PFSK-1 (cell line): Measurements from ENCODE around the gene SNX3.

ENCODE experiments used
- FOXP2 ChIP-seq: optimal IDR thresholded peaks from 2 replicates; pipeline ENCODE3; 2011; ENCODE audit warnings: borderline replicate concordance, control low read depth, inconsistent platforms; ENCODE audit not compliant: insufficient read depth; ENCODE audit errors: extremely low read length, extremely low read depth
- POLR2AphosphoS5 ChIP-seq: IDR thresholded peaks from 2 replicates; pipeline ENCODE4 v1.6.1; 2012; ENCODE audit warnings: low read depth, mild to moderate bottlenecking, control low read depth, low read length, moderate library complexity
- REST ChIP-seq, 2 experiments: IDR thresholded peaks; 2 replicates each; pipeline versions ENCODE4 v1.6.1 to v1.8.0; 2011 to 2012; ENCODE audit warnings: low read depth in 2 of 2, low read length in 2 of 2, control low read depth in 1 of 2, inconsistent platforms in 1 of 2, mild to moderate bottlenecking in 1 of 2, moderate library complexity in 1 of 2; ENCODE audit not compliant: insufficient read depth in 1 of 2
- SIN3A ChIP-seq: IDR thresholded peaks from 2 replicates; pipeline ENCODE4 v1.6.1; 2012; ENCODE audit warnings: mild to moderate bottlenecking, low read length, moderate library complexity, borderline replicate concordance; ENCODE audit not compliant: insufficient read depth
- TAF1 ChIP-seq: IDR thresholded peaks from 2 replicates; pipeline ENCODE4 v1.6.1; 2012; ENCODE audit warnings: low read length, control low read depth, borderline replicate concordance; ENCODE audit not compliant: insufficient read depth

GRCh38 chr6:108179741-108180140, 81.1 kb downstream of the SNX3 start:
- no peak for TF ChIP-seq REST (IDR thresholded peaks at IDR 0.05; ENCODE audit: insufficient read depth in 1 of 2, low read depth in 2 of 2, low read length in 2 of 2)
- no peak for TF ChIP-seq POLR2AphosphoS5
- TF ChIP-seq SIN3A: no peak
- TF ChIP-seq FOXP2: no peak
- TF ChIP-seq TAF1: no peak
